ENCODE data around the gene TBC1D17.

DNA sequence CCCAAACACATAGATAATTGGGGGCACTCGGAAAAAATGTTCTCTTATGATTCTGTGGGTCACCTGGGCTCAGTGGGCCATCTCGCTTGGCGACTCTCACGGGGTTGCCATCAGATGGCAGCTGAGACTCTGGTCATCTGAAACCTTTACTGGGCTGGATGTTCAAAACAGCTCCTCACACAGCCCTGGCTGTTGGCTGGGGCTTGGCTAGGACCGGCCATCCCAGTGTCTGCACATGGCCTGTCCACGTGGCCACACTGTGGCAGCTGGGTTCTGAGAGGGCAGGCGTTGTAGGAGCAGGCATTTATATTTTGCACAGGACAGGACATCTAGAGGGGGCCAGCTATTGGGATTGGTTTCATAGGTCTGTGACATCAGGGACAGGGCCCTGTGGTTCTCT is 43.9 kb upstream of the TBC1D17 start:
- TF ChIP-seq POLR2A (IDR thresholded peaks at IDR 0.05; ENCODE audit: low read length): no peak
- no peak for TF ChIP-seq GATA1 (IDR thresholded peaks at IDR 0.05; ENCODE audit: low read depth, low read length)

All from erythroblast (primary cell).